Activated T-cell treated with anti-CD3 and anti-CD28 coated beads, Interleukin-2, amount 50 U/mL, for 1 hour (primary cell): ENCODE results near the gene CTTNBP2NL.

Source experiments
- DNase-seq: peaks from one replicate; pipeline ENCODE4 v3.0.0-alpha.2; 2020

The CTTNBP2NL gene

GRCh38 chr1:112395821-112396652 lies at the start of gene CTTNBP2NL:
CTTNBP2NL (plus strand) TSS chr1:112396214; CDS start chr1:112416166, 19,952 bp downstream.
- peak; percentile 80 for DNase-seq

DNA sequence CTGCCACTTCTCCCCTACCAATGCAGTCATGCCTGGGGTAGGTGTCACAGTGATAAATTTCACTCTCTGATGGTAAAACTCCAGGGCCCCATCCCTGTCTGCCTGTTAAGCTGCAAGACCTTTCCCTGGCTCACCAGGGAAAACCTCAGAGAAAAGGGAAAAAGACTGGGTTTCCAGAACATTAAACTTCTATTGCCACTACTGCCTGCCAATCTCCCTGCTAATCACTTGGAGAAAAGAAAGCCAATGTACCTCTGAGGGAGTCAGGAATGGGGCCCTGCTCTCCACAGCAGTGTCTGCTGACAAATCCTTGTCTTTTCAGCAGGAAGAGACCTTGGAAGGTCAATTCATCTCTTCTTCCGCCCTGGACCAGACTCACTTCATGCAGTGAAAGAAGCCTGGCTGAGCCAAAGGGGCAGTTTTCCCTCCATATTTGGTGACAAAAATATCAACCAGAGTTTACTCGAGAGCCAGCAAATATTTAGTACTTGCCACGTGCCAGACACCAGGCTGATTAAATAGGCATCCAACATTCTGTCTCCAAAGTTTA lies 49.1 kb upstream of the CTTNBP2NL start:
- no peak for DNase-seq

- DNase-seq: no peak
Observed at GRCh38 chr1:112356765-112357164, 39.2 kb upstream of the CTTNBP2NL start.

DNA sequence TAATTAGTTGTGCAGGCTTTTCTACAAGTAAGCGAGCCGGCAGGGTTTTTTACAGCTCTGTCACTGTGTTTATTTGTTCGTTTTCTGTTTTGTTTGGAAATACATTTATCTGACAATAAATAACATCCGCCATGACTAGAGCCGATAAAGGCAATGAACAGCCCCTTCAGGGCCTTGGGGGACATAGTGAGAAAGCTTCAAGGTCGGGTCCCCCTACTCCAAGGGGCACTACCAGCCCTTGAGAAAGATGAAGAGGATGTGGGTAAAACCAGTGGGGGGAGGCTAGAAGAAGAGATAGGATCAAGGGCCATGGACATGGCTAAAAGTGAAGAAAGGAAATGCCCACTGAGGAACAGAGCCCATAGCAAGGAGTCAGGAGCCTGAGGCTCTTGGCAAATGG lies 38.5 kb upstream of the CTTNBP2NL start:
- DNase-seq: no peak

DNA sequence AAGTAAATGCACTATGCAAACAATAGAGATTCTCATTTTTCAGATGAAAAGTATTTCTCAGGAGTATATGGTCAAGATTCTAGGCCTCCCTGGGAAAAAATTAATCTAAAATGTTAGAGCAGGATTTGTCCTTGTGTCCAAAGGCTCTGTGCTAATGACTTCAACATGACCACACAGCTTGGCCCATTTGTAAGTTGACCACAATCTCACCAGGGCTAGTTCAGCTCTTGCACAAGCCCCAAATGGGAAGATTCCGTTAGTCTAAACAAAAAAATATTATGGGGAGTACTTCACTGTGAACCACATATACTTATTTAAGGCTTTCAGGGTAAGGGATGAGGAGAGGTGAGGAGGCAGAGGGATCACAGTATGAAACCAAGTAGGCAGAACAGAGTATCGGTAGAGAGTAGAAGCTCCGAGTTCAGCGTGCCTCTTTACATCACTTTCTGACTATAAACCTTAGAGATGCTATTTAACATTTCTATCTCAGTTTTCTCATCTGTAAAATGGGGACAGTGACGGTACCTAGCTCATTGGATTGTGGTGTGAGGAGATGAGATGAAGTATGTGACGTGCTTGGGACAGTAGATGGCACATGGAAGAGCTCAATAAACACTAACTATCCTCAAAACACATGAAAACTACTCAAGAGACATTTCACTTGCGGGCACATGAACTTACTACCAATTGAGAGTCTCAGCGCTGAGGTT lies 37.8 kb upstream of the CTTNBP2NL start:
- no peak for DNase-seq

DNA sequence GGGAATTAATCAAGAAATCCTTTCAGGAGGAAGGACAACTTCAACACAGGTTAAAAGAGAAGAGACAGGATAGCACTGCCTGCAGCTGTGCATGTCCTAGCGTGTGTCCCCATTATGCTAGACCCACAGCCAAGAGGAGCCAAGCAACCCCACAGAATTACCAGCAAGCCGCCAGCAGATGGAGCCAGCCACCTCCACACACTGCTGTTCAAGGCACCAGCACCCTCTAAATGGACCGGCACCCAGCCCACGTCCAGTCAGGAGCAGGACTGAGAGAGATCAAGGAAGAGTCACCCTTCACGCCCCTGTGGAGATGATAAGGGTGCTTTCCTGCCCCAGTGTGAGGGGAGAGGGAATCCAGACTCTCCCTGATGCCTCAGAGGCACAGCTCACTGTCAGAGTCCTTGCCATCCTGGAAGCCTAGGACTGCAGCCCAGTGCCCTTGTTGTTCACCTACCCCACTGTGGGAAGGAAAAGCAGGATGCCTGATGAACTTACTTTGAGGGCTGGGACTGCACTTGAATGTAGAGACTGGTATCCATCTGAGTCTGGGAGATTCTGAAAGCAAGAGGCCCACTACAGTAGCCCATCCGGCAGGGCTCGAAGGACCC lies 37.1 kb upstream of the CTTNBP2NL start:
- DNase-seq: peak; percentile 44

- DNase-seq: no peak
Observed at GRCh38 chr1:112359961-112360767, 35.9 kb upstream of the CTTNBP2NL start.

DNA sequence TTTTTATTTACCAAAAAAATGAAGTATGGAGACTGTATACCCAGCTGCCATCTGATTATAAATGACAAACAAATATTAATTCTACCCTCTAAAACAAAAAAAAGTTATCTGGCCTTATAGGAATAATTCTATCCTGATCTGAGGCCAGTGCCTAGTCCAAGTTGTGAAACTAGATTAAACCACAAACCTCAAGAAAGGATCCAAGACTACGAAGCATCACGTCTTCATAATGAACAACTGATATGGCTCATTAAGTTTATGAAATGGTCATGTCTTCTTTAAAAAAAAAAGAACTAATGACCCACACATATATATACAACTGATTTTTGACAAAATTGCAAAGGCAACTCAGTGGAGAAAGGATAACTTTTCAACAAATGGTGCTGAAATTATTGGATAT lies 32.4 kb upstream of the CTTNBP2NL start:
- DNase-seq: no peak

DNA sequence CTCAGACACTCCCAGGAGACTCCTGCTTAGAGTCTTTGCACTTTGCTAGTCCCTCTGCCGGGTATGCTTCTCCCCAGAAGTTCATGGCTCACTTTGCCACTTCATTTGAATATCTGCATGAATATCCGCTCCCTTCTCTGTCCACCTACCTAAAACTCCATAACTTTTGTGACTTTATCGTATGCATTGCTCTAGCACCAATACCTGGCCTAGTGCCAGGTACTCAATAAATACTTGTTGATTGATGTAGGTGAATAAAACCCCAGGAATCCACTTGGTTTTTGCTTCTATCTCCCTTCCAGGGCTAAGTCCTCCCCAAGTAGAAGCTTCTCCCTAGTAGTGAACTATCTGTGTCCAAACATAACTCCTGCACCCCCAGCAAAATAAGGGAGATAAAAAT lies 27.8 kb upstream of the CTTNBP2NL start:
- DNase-seq: no peak

GRCh38 chr1:112369392-112370285 lies 26.4 kb upstream of the CTTNBP2NL start:
- DNase-seq: peak; percentile 87

DNA sequence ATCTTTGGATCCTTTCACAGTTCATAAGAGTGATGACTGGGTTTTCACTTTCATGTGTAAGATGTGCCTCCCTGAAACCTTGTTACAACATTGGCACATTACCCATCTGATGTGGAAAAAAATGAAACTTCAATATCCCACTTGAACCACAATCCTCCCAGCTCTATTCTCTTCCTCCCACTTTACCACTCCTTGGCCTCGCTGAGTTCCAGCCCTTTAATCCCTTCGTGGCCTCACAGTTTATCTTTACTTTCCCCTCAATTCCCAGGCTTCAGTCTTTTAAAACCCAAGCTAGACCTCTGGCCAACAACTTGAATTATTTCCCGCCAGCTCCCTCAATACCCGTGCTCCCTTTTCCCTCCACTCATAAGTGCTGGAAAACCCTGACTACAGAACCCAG lies 25.0 kb upstream of the CTTNBP2NL start:
- DNase-seq: no peak

DNA sequence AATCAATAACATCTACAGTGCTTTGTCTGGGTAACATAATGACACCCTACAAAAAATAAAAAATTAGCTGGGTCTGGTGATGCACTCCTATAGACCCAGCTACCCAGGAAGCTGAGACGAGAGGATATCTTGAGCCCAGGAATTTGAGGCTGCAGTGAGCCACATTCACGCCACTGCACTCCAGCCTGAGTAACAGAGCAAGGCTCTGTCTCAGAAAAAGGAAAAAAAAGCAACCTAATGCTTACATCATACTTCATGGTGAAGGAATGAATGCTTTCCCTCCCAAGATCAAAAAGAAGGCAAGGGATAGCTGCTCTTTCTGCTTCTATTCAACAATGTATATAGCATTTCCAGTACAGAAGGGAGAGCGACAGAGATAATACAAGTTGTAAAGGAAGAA lies 24.2 kb upstream of the CTTNBP2NL start:
- no peak for DNase-seq

DNA sequence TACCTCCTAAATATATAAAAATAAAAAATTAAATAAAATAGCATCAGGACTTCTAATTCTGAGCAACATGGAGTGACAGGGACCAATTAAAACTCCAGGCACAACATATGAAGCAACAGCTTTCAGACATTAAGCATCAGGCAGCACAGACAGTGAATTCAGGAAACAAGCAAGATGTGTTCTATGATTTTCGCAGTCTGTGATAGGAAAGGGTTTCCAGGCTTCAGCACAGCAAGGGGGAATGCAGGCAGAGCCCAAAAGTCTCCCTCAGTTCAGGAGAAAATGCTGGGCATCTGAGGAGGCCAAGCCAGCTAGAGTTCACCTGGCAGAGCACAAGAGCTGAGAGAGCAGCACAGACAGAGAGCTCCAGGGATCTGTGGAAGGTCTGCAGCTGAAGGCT lies 22.2 kb upstream of the CTTNBP2NL start:
- DNase-seq: no peak

GRCh38 chr1:112375701-112376100 lies 20.3 kb upstream of the CTTNBP2NL start:
- no peak for DNase-seq

- no peak for DNase-seq
Observed at GRCh38 chr1:112380356-112380755, 15.7 kb upstream of the CTTNBP2NL start.

- DNase-seq: no peak
Observed at GRCh38 chr1:112381324-112382076, 14.5 kb upstream of the CTTNBP2NL start.

GRCh38 chr1:112383759-112384370 lies 12.1 kb upstream of the CTTNBP2NL start:
- DNase-seq: no peak

DNA sequence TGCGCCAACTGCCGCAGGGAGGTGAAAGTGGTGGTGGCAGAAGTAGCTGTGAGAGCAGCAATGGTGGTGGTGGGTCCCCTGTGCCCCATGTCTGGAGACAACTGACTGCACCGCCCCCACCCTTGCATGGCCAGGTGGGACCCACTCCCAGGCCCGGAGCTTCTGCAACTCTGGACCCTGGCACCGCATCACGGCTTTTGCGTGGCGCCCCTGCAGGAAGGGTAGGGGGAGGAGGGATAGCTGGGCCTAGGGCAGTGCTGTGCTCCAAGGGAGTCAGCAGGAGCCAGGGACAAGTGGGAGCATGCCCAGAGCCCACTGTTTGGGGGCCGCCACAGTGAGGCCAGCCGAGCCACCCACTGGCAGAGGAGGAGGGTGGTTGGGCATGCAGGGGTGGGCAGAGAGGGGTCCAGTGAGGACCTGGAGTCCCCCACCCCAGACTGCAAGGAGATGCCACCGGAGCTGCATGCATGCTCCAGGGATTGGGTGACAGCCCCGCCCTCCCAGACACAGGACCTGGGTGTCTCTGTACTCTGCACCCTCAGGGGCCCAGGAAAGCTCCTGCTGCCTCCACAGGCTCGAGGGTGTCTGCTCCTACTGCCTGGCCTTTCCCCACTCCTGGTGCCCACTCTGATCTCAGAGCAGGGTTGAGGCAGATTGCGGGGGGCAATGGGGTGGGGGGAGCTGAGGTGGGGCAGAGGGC lies 9.8 kb upstream of the CTTNBP2NL start:
- DNase-seq: no peak

DNA sequence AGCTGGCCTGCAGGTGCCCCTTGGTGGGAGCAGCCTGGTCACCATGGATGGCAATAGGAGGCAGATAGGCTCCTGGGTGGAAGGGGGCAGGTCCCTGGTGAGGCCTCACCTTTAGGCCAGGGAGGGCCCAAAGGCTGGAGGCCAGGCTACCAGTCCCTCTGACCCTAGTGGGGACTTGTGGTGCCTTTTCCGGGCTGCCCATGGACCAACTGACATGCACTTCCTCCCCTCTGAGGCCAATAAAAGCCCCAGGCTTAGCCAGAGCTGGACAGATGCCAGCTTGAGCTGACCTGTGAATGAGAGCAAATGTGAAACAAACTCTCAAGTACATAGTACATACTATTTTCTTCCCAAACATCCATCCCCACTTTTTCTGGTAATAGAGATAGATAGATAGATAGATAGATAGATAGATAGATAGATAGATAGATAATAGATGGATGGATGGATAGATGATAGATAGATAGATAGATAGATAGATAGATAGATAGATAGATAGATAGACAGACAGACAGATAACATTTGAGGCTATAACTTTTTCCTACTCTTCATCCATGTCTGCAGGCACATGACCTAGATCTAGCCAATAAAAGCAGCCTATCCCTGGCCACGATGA lies 9.2 kb upstream of the CTTNBP2NL start:
- DNase-seq: no peak
